Suprapubic skin (tissue), 4 donors: ENCODE data around the gene ARID1B.

ENCODE experiments used
- POLR2A ChIP-seq, 2 donors: fragments of 450-650 bp; IDR thresholded peaks; one replicate each; pipeline ENCODE4 v1.6.1; 2017; ENCODE audit warnings: antibody characterized with exemption in 2 of 2, mild to moderate bottlenecking in 2 of 2, moderate library complexity in 2 of 2
- POLR2AphosphoS5 ChIP-seq, 3 donors: sonication (generic); formaldehyde crosslinking; IDR thresholded peaks; one replicate each; pipeline ENCODE4 v1.6.1; 2017; ENCODE audit warnings: antibody characterized with exemption in 3 of 3
- TF ChIP-seq, protein P1 (sequence below), 2 donors: fragments of 200-600 bp in 1 of 2; fragments of 450-650 bp in 1 of 2; sonication (generic) in 1 of 2; IDR thresholded peaks; one replicate each; pipeline ENCODE4 v1.5.1; 2016 to 2019; ENCODE audit warnings: antibody characterized with exemption in 2 of 2, mild to moderate bottlenecking in 1 of 2, moderate library complexity in 1 of 2

- TF ChIP-seq, protein P1, sequence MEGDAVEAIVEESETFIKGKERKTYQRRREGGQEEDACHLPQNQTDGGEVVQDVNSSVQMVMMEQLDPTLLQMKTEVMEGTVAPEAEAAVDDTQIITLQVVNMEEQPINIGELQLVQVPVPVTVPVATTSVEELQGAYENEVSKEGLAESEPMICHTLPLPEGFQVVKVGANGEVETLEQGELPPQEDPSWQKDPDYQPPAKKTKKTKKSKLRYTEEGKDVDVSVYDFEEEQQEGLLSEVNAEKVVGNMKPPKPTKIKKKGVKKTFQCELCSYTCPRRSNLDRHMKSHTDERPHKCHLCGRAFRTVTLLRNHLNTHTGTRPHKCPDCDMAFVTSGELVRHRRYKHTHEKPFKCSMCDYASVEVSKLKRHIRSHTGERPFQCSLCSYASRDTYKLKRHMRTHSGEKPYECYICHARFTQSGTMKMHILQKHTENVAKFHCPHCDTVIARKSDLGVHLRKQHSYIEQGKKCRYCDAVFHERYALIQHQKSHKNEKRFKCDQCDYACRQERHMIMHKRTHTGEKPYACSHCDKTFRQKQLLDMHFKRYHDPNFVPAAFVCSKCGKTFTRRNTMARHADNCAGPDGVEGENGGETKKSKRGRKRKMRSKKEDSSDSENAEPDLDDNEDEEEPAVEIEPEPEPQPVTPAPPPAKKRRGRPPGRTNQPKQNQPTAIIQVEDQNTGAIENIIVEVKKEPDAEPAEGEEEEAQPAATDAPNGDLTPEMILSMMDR (IDR thresholded peaks at IDR 0.05), result no peak
- TF ChIP-seq POLR2AphosphoS5 (IDR thresholded peaks at IDR 0.05) (no peak), POLR2A (IDR thresholded peaks at IDR 0.05) (no peak)
Measured at GRCh38 chr6:156980948-156981347, 203.8 kb downstream of the ARID1B start.
